ENCODE data around the gene CENPC.

CENPC gene

GRCh38 chr4:67512501-67512900 lies 32.8 kb downstream of the CENPC start:
- TF ChIP-seq, protein P1, sequence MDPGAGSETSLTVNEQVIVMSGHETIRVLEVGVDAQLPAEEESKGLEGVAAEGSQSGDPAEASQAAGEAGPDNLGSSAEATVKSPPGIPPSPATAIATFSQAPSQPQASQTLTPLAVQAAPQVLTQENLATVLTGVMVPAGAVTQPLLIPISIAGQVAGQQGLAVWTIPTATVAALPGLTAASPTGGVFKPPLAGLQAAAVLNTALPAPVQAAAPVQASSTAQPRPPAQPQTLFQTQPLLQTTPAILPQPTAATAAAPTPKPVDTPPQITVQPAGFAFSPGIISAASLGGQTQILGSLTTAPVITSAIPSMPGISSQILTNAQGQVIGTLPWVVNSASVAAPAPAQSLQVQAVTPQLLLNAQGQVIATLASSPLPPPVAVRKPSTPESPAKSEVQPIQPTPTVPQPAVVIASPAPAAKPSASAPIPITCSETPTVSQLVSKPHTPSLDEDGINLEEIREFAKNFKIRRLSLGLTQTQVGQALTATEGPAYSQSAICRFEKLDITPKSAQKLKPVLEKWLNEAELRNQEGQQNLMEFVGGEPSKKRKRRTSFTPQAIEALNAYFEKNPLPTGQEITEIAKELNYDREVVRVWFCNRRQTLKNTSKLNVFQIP (CRISPR knock-in tag; IDR thresholded peaks at IDR 0.05; ENCODE audit: borderline replicate concordance, low read depth), result no peak
- TF ChIP-seq ZNF70 (CRISPR knock-in tag; IDR thresholded peaks at IDR 0.05) (no peak), RARB (CRISPR knock-in tag; IDR thresholded peaks at IDR 0.05) (no peak), GLIS3 (CRISPR knock-in tag; IDR thresholded peaks at IDR 0.05) (no peak), TCF4 (CRISPR knock-in tag; IDR thresholded peaks at IDR 0.05; ENCODE audit: borderline replicate concordance) (no peak), PPARA (CRISPR knock-in tag; IDR thresholded peaks at IDR 0.05; ENCODE audit: borderline replicate concordance) (no peak), ARNTL (CRISPR knock-in tag; IDR thresholded peaks at IDR 0.05; ENCODE audit: borderline replicate concordance, low read depth) (no peak), CSRNP3 (CRISPR knock-in tag; IDR thresholded peaks at IDR 0.05) (no peak), ZNF8 (CRISPR knock-in tag; IDR thresholded peaks at IDR 0.05) (no peak)
- no peak for ATAC-seq

DNA sequence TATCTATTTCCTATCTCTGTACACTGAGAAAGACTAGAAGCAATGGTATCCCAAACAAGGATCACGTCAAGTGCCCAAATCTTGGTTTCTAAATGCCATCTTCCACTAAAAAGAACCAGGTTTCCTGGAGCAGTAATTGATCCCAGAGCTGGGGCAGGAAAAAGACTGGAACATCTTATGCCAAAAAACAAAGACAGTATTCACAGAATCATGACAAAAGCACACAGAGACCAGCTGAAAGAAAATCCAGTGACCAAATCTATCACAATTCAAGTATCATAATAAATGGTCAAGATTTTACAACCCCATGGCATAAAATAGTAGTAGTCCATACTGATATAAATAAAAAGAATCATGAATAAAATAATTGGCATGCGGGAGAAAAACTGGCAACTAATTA lies 44.9 kb downstream of the CENPC start:
- ATAC-seq, result no peak
- TF ChIP-seq CSRNP3 (CRISPR knock-in tag; IDR thresholded peaks at IDR 0.05) (no peak), GLIS3 (CRISPR knock-in tag; IDR thresholded peaks at IDR 0.05) (no peak), ISL1 (CRISPR knock-in tag; IDR thresholded peaks at IDR 0.05) (no peak), TSHZ2 (CRISPR knock-in tag; IDR thresholded peaks at IDR 0.05) (no peak), RARB (CRISPR knock-in tag; IDR thresholded peaks at IDR 0.05) (no peak), ZFP30 (CRISPR knock-in tag; IDR thresholded peaks at IDR 0.05) (no peak), ARNTL (CRISPR knock-in tag; IDR thresholded peaks at IDR 0.05; ENCODE audit: borderline replicate concordance, low read depth) (no peak), ZNF70 (CRISPR knock-in tag; IDR thresholded peaks at IDR 0.05) (no peak), ZNF565 (CRISPR knock-in tag; conservative IDR thresholded peaks at IDR 0.05; ENCODE audit: low read depth) (no peak), ESRRG (CRISPR knock-in tag; IDR thresholded peaks at IDR 0.05) (no peak), CSDC2 (CRISPR knock-in tag; IDR thresholded peaks at IDR 0.05) (no peak), ZC3H10 (CRISPR knock-in tag; IDR thresholded peaks at IDR 0.05) (no peak), TCF4 (CRISPR knock-in tag; IDR thresholded peaks at IDR 0.05; ENCODE audit: borderline replicate concordance) (no peak), OSR1 (CRISPR knock-in tag; IDR thresholded peaks at IDR 0.05) (no peak), ZFP3 (CRISPR knock-in tag; IDR thresholded peaks at IDR 0.05) (no peak), TOX (CRISPR knock-in tag; IDR thresholded peaks at IDR 0.05; ENCODE audit: borderline replicate concordance) (no peak), PPARA (CRISPR knock-in tag; IDR thresholded peaks at IDR 0.05; ENCODE audit: borderline replicate concordance) (no peak), ZNF8 (CRISPR knock-in tag; IDR thresholded peaks at IDR 0.05) (no peak)
- TF ChIP-seq, protein P2, sequence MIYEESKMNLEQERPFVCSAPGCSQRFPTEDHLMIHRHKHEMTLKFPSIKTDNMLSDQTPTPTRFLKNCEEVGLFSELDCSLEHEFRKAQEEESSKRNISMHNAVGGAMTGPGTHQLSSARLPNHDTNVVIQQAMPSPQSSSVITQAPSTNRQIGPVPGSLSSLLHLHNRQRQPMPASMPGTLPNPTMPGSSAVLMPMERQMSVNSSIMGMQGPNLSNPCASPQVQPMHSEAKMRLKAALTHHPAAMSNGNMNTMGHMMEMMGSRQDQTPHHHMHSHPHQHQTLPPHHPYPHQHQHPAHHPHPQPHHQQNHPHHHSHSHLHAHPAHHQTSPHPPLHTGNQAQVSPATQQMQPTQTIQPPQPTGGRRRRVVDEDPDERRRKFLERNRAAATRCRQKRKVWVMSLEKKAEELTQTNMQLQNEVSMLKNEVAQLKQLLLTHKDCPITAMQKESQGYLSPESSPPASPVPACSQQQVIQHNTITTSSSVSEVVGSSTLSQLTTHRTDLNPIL (CRISPR knock-in tag; IDR thresholded peaks at IDR 0.05; ENCODE audit: low read depth), result no peak
- TF ChIP-seq, protein P1 (CRISPR knock-in tag; IDR thresholded peaks at IDR 0.05; ENCODE audit: borderline replicate concordance, low read depth), result no peak

Data from SK-N-SH treated with all-trans-retinoic acid at 6 μM for 48 hours (cell line).